ENCODE measurements around the gene TTC28. TPM values are rescaled to one million over a fixed set of nuclear protein-coding genes. Genes with fewer than 3 reads are reported as not detected.

The TTC28 gene
- total RNA-seq, 1 donor from 2014 or later: 46.2 TPM

- Histone ChIP-seq H3K9me3 (ENCODE audit: low read depth) (no peaks in the 10 kb centered on the region), H3K4me2 (no peak overlapping the region)
Measured at GRCh38 chr22:27941143-27941542, 738.5 kb downstream of the TTC28 start.

GRCh38 chr22:27937453-27937852, 742.2 kb downstream of the TTC28 start:
- no peak for DNase-seq (ENCODE audit: low spot score)
- TF ChIP-seq EZH2phosphoT487 (IDR thresholded peaks at IDR 0.05): no peak
- H4K20me1 ChIP-seq (ENCODE audit: low read depth): no peaks in the 10 kb centered on the region
- Mint-ChIP-seq H3K4me3 (no peak overlapping the region), H3K27ac (no peak overlapping the region), H3K9me3 (no peaks in the 10 kb centered on the region), H3K4me1 (no peaks in the 10 kb centered on the region), H3K27me3 (ENCODE audit: insufficient read depth, low read depth) (no peaks in the 10 kb centered on the region), H3K36me3 (peaks cover 17% of the 10 kb centered on the region)
- H3K9ac ChIP-seq: no peak overlapping the region
- H3K4me1 ChIP-seq: no peaks in the 10 kb centered on the region
- no peaks in the 10 kb centered on the region for H3K36me3 ChIP-seq
- H3K27ac ChIP-seq: no peak overlapping the region
- H3K4me3 ChIP-seq: no peak overlapping the region
- no peaks in the 10 kb centered on the region for H3F3A ChIP-seq (ENCODE audit: low read depth)
- H3K27me3 ChIP-seq: no peaks in the 10 kb centered on the region
- H3K4me2 ChIP-seq: no peak overlapping the region
- no peak overlapping the region for H2AFZ ChIP-seq (replicated peaks)
- peaks cover 3% of the 10 kb centered on the region for H3K79me2 ChIP-seq (ENCODE audit: low read depth)
- no peaks in the 10 kb centered on the region for H3K9me3 ChIP-seq (ENCODE audit: low read depth)

More at GRCh38 chr22:27941143-27941542, 738.5 kb downstream of the TTC28 start:
- Histone ChIP-seq H3K27ac (no peak overlapping the region), H3K36me3 (no peaks in the 10 kb centered on the region), H3K27me3 (no peaks in the 10 kb centered on the region), H2AFZ (replicated peaks) (no peak overlapping the region), H3F3A (ENCODE audit: low read depth) (no peaks in the 10 kb centered on the region), H3K79me2 (ENCODE audit: low read depth) (no peaks in the 10 kb centered on the region), H3K9ac (no peak overlapping the region), H3K4me1 (no peaks in the 10 kb centered on the region), H4K20me1 (ENCODE audit: low read depth) (no peaks in the 10 kb centered on the region), H3K4me3 (no peak overlapping the region)
- Mint-ChIP-seq H3K4me3 (no peak overlapping the region), H3K27ac (peak overlapping the region; percentile 72), H3K4me1 (no peaks in the 10 kb centered on the region), H3K27me3 (ENCODE audit: insufficient read depth, low read depth) (no peaks in the 10 kb centered on the region), H3K36me3 (peaks cover 9% of the 10 kb centered on the region), H3K9me3 (no peaks in the 10 kb centered on the region)
- no peak for DNase-seq (ENCODE audit: low spot score)
- no peak for TF ChIP-seq EZH2phosphoT487 (IDR thresholded peaks at IDR 0.05)

GRCh38 chr22:27935897-27936296, 743.7 kb downstream of the TTC28 start:
- H3K27me3 Mint-ChIP-seq (ENCODE audit: insufficient read depth, low read depth): no peaks in the 10 kb centered on the region
- H4K20me1 ChIP-seq (ENCODE audit: low read depth): no peaks in the 10 kb centered on the region

GRCh38 chr22:27934069-27934468, 745.6 kb downstream of the TTC28 start:
- no peak overlapping the region for H3K9ac ChIP-seq
- no peak overlapping the region for H3K27ac Mint-ChIP-seq

More at GRCh38 chr22:27935897-27936296, 743.7 kb downstream of the TTC28 start:
- Mint-ChIP-seq H3K4me3 (no peak overlapping the region), H3K36me3 (peaks cover 10% of the 10 kb centered on the region), H3K9me3 (no peaks in the 10 kb centered on the region), H3K4me1 (no peaks in the 10 kb centered on the region), H3K27ac (no peak overlapping the region)
- H3K4me2 ChIP-seq: no peak overlapping the region
- no peak overlapping the region for H2AFZ ChIP-seq (replicated peaks)
- H3K9ac ChIP-seq: no peak overlapping the region
- no peaks in the 10 kb centered on the region for H3K9me3 ChIP-seq (ENCODE audit: low read depth)
- no peak for DNase-seq (ENCODE audit: low spot score)
- H3K27me3 ChIP-seq: no peaks in the 10 kb centered on the region
- no peak overlapping the region for H3K27ac ChIP-seq
- H3K79me2 ChIP-seq (ENCODE audit: low read depth): peaks cover 19% of the 10 kb centered on the region
- H3K36me3 ChIP-seq: no peaks in the 10 kb centered on the region
- H3K4me3 ChIP-seq: no peak overlapping the region
- TF ChIP-seq EZH2phosphoT487 (IDR thresholded peaks at IDR 0.05) (no peak), CTCF (IDR thresholded peaks at IDR 0.05) (no peak), EZH2 (IDR thresholded peaks at IDR 0.05) (no peak)
- no peaks in the 10 kb centered on the region for H3F3A ChIP-seq (ENCODE audit: low read depth)
- peaks cover under 1% of the 10 kb centered on the region for H3K4me1 ChIP-seq

More at GRCh38 chr22:27934069-27934468, 745.6 kb downstream of the TTC28 start:
- Mint-ChIP-seq H3K4me1 (peaks cover 2% of the 10 kb centered on the region), H3K27me3 (ENCODE audit: insufficient read depth, low read depth) (no peaks in the 10 kb centered on the region), H3K9me3 (no peaks in the 10 kb centered on the region), H3K4me3 (no peak overlapping the region), H3K36me3 (peaks cover 10% of the 10 kb centered on the region)
- no peak for TF ChIP-seq EZH2 (IDR thresholded peaks at IDR 0.05)
- TF ChIP-seq EZH2phosphoT487 (IDR thresholded peaks at IDR 0.05): no peak
- TF ChIP-seq CTCF (IDR thresholded peaks at IDR 0.05): no peak
- H3K27ac ChIP-seq: no peak overlapping the region
- H3K79me2 ChIP-seq (ENCODE audit: low read depth): peaks cover 31% of the 10 kb centered on the region
- peaks cover 12% of the 10 kb centered on the region for H3F3A ChIP-seq (ENCODE audit: low read depth)
- no peak overlapping the region for H3K4me3 ChIP-seq
- DNase-seq (ENCODE audit: low spot score): no peak
- no peak overlapping the region for H3K4me2 ChIP-seq
- H3K4me1 ChIP-seq: peaks cover 13% of the 10 kb centered on the region
- H3K27me3 ChIP-seq: no peaks in the 10 kb centered on the region
- H3K9me3 ChIP-seq (ENCODE audit: low read depth): no peaks in the 10 kb centered on the region
- H4K20me1 ChIP-seq (ENCODE audit: low read depth): no peaks in the 10 kb centered on the region
- H2AFZ ChIP-seq (replicated peaks): no peak overlapping the region
- H3K36me3 ChIP-seq: no peaks in the 10 kb centered on the region
